GM19193 (cell line): ENCODE measurements around the gene RABGGTA.

ENCODE experiments used
- POLR2A ChIP-seq: IDR thresholded peaks from 4 replicates; pipeline ENCODE4 v1.6.1; 2011; ENCODE audit not compliant: insufficient read depth, insufficient read length; ENCODE audit errors: extremely low read depth

Gene RABGGTA

GRCh38 chr14:24274101-24274543 lies 2.7 kb upstream of the RABGGTA start:
- peak; percentile 29 for TF ChIP-seq POLR2A

- no peak for TF ChIP-seq POLR2A
Observed at GRCh38 chr14:24273422-24273998, 2.1 kb upstream of the RABGGTA start.

DNA sequence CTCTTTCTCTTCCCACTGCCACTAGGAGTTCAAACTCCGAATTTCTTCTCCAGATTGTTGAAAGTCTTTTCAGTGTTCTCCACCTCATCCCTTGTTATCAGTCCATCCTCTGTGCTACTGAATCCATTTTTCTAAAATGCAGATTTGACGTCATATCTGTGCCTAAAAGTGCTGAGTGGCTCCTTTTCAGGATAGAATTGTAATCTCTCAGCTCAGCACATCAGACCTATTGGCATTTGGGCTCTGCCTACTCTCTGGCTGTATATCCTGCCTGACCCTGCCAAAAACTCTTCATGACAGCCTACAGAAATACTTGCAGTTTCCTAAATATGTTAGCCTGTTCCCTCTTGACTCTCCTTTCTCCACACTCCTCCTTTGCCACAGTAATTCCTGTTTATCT lies 1.1 kb upstream of the RABGGTA start:
- TF ChIP-seq POLR2A: no peak

GRCh38 chr14:24271834-24272263 lies 452 bp upstream of the RABGGTA start:
- TF ChIP-seq POLR2A: no peak

DNA sequence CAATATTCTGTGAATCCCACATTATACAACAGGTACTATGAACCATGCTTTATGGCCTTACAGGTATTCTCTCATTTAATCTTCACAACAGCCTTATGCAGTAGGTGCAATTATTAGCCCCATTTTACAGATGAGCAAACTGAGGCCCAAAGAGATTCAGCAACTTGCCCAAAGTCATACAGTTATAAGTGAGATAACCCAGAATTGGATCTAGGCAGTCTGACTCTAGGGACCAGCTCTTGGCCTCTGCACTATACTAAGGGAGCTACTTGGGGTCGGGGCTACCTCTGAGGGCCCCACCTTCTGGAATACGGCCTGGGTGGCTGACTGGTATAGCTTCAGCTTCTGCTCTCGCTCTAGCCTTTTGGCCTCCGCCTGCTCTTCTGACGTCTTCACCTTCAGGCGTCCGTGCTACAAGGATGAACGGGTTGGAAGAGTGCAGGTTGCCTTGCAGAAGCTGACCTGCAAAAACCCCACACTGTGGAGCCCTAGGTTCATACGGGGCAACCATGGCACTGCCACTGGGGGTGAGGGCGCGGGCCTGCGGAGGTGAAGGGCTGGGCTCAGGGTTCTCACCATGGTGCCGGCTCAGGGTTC lies 762 bp downstream of the RABGGTA start:
- TF ChIP-seq POLR2A: no peak

DNA sequence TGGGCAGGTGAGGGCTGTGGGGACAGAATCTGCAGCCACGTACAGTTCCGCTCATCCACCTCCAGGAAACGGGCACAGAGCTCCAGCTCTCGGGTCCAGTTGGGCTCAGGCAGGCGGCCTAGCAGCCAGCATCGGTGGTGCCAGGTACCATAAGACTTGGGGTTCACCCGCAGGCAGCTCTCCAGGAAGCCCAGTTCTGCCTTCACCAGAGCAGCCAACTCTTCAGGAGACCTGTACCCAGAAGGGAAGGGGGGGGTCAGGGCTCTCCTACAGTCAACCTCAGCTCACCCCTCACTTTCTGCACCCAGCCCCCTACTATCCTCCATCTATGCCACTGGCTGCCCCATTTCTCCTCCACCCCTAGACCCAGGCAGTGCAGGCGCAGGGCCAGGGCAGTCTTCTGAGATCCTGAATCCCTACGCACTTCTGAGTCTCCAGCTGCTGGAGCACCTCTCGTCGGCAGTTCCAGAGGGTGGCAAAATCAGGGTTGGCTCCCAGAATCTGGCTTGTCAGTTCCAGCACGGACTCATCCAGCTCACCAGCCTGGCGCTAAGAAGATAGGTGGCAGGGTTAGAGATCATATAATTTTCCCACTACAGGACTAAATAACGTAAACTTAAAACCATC lies 1.4 kb downstream of the RABGGTA start:
- TF ChIP-seq POLR2A: no peak

GRCh38 chr14:24269368-24269767 lies 2.0 kb downstream of the RABGGTA start:
- no peak for TF ChIP-seq POLR2A

DNA sequence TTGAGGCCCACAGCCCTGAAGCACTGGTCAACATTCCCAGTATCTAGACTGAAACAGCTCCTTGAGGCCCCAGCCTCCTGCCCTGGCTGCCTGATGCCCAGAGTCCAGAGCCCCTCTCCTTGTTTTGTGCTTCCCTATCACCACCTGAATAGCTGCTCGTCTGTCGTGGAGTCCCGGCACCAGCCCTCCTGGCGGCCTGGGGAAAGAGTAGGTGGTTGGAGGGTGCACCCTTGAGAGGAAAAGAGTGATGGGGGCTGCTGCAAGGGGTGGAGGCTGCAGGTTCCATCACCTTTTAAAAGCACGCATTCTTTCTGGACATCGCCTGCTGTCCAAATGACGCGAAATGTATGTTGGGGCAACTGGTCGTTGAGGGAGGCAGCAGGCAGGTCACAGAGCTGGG lies 3.2 kb downstream of the RABGGTA start:
- TF ChIP-seq POLR2A: no peak

- TF ChIP-seq POLR2A: no peak
Observed at GRCh38 chr14:24267516-24267915, 3.9 kb downstream of the RABGGTA start.

- no peak for TF ChIP-seq POLR2A
Observed at GRCh38 chr14:24266344-24267244, 4.8 kb downstream of the RABGGTA start.

GRCh38 chr14:24264298-24264697 lies 7.1 kb downstream of the RABGGTA start:
- no peak for TF ChIP-seq POLR2A

DNA sequence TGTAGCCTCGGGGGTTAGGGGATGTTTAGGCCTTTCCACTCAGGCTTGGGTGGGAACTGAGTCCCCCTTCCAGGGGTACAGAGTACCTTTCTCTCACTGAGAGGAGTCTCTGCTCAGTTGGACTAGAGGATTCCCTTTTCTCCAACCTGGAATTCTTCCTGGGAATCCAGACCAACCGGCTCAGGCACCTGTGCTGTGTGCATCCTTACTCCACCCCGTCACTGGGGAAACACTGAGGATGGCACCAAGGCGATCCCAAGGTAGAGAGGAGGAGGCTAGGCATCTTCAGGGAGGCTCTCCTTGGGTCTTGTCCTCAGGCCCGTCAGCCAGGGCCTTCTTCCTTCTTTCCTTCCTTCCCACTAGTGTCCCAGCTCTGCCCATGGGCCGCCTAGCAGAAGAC lies 7.5 kb downstream of the RABGGTA start:
- no peak for TF ChIP-seq POLR2A

DNA sequence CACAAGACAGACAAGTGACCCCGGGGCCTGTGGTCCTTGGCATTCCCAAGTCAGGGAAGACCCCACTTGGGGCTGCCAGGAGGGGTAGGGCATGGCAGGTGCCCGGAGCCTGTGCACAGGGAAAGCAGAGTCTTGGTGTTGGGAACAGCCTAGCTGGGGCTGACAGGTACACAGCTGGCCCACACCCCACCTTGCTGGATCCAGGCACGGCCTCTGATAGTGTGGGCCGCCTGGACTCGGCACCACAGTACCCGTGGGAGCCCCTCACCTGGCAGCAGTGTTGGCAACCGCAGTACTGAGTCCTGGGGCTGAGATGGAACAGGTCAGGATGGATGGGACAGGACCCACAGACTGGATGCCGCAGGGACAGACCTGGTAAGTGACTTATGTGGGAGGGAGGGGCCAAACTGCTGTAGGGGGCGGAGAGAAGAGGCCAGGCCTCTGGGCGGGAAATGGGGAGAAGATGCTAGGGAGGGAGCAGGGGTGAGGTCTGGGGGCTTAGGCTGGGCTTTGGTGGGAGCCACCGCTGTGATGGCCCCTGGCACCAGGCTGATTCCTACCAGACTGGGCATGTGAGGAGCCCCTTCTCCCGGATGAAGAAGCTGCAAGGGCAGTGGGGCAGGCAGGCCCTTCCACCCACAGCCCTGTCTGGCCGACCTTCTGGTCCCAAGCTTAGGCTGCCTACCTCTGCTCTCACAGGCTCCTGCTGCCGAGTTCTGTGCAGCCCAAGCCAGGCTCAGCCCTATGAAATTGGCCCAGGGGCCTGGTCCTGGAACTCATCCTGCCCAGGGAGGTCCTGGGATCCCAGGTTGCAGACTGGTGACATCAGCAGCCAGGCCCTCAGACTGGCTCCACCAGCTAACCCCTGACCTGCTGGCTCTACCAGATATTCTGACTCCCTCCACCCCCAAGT lies 8.3 kb downstream of the RABGGTA start, which contains the start of gene TGM1:
TGM1 (minus strand) TSS at position 357 of the 913 bp plus-strand sequence. CDS start 825 bp downstream, outside the sequence.
- TF ChIP-seq POLR2A: no peak

DNA sequence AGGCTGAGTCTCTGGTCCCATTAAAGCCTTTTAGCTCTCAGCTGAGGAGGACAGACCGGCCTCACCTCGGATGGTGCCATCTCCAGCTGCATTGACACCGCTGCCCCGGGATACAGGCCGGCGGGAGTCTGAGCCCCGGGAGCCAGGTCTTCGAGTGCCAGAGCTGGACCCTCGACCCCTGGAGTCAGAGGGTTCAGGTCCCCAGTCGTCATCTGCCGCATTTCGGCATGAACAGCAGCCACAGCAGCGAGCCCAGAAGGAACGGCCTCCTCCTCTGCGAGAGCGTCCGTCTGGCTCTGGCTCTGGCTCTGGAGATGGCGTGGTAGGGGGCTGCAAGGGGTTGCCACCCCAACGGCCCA lies 9.4 kb downstream of the RABGGTA start:
- no peak for TF ChIP-seq POLR2A
